HUES48 (cell line): ENCODE results near the gene DNASE1.
"Not testable (repeated sequence)": the region's sequence is repeated elsewhere in the genome, so short reads cannot be mapped to it uniquely, and the experiment has no call there.

Experiments
- H3K27ac ChIP-seq: one replicate; pipeline ENCODE4 v1.7.0; 2013; ENCODE audit warnings: low read depth, low read length, inconsistent platforms
- H3K27me3 ChIP-seq: 2 replicates; pipeline ENCODE4 v1.6.1; 2013; ENCODE audit warnings: mild to moderate bottlenecking, low read length; ENCODE audit not compliant: control insufficient read depth, insufficient read depth
- H3K36me3 ChIP-seq: 2 replicates; pipeline ENCODE4 v1.6.1; 2013; ENCODE audit warnings: low read length; ENCODE audit not compliant: control insufficient read depth, insufficient read depth
- H3K4me1 ChIP-seq: 2 replicates; pipeline ENCODE4 v1.6.1; 2013; ENCODE audit warnings: mild to moderate bottlenecking, low read length; ENCODE audit not compliant: control insufficient read depth, insufficient read depth
- H3K4me3 ChIP-seq: 2 replicates; pipeline ENCODE4 v1.5.1; 2013; ENCODE audit warnings: mild to moderate bottlenecking, low read depth, low read length
- H3K9ac ChIP-seq: 2 replicates; pipeline ENCODE4 v1.6.1; 2013; ENCODE audit warnings: mild to moderate bottlenecking, low read depth, low read length, moderate library complexity
- H3K9me3 ChIP-seq: 2 replicates; pipeline ENCODE4 v1.6.1; 2013; ENCODE audit warnings: low read length; ENCODE audit not compliant: control insufficient read depth, insufficient read depth

DNASE1 gene, protein sequence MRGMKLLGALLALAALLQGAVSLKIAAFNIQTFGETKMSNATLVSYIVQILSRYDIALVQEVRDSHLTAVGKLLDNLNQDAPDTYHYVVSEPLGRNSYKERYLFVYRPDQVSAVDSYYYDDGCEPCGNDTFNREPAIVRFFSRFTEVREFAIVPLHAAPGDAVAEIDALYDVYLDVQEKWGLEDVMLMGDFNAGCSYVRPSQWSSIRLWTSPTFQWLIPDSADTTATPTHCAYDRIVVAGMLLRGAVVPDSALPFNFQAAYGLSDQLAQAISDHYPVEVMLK

GRCh38 chr16:3654249-3654991, at the start of gene DNASE1:
DNASE1 (plus strand) TSS chr16:3654691; CDS start chr16:3655374, 683 bp downstream.
- Histone ChIP-seq H3K36me3 (peaks cover 68% of the 10 kb centered on the region), H3K27me3 (no peaks in the 10 kb centered on the region), H3K9ac (no peak within 1 kb of the TSS), H3K9me3 (no peaks in the 10 kb centered on the region), H3K4me3 (no peak within 1 kb of the TSS), H3K27ac (peak within 1 kb of the TSS; percentile 53), H3K4me1 (peaks cover 10% of the 10 kb centered on the region)

DNA sequence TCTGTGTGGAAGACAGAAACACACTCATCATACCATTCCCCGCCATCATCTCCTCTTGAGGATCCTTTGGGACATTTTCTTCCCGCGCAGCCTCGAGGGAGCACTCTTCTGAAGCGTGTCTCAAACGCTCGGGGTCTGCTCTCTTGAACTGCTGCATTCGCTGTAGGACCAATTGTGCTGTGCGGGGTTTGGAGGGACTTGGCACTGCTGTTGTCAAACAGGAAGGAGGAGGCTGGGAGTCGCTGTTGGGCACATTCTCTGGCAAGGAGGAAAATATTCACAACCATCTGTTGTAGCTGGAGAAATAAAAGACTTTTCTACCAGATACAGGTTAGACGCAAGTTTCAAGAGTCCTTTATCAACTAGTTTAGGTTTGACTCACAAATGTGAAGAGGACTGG, 48.0 kb upstream of the DNASE1 start:
- H3K27ac ChIP-seq = no peak overlapping the region
- H3K4me1 ChIP-seq = peaks cover 4% of the 10 kb centered on the region; the same call in 1 of the 2 replicates
- H3K36me3 ChIP-seq = peaks cover 26% of the 10 kb centered on the region
- no peak overlapping the region for H3K4me3 ChIP-seq
- no peaks in the 10 kb centered on the region for H3K9me3 ChIP-seq
- H3K9ac ChIP-seq = no peak overlapping the region
- no peaks in the 10 kb centered on the region for H3K27me3 ChIP-seq

DNA sequence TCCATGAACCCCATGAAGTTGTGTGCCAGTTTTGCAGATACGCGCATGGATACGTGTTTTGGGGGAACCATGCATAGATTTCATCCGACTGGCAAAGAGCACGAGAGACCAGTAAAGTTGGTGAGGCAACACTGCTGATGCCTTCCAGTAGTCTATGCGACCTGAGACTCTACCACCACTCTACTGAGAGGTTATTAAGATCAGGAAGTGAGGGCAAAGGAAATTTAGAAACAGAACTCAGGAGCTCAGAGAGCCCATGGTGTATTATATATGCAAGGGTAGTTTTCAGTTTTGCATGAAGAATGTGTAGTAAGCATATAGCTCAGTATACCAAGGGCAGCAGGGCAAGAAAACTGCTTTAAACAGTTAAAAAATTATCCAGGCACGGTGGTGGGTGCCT, 47.3 kb upstream of the DNASE1 start:
- Histone ChIP-seq H3K4me3 (no peak overlapping the region), H3K36me3 (peaks cover 23% of the 10 kb centered on the region), H3K27ac (no peak overlapping the region), H3K9ac (no peak overlapping the region), H3K4me1 (peaks cover 4% of the 10 kb centered on the region; the same call in 1 of the 2 replicates), H3K9me3 (no peaks in the 10 kb centered on the region), H3K27me3 (no peaks in the 10 kb centered on the region)

- Histone ChIP-seq H3K27ac (no peak overlapping the region), H3K27me3 (no peaks in the 10 kb centered on the region), H3K36me3 (peaks cover 19% of the 10 kb centered on the region), H3K9ac (no peak overlapping the region), H3K4me1 (peaks cover 4% of the 10 kb centered on the region; the same call in 1 of the 2 replicates), H3K4me3 (no peak overlapping the region), H3K9me3 (no peaks in the 10 kb centered on the region)
These were observed 46.9 kb upstream of the DNASE1 start for GRCh38 chr16:3607634-3608033.

DNA sequence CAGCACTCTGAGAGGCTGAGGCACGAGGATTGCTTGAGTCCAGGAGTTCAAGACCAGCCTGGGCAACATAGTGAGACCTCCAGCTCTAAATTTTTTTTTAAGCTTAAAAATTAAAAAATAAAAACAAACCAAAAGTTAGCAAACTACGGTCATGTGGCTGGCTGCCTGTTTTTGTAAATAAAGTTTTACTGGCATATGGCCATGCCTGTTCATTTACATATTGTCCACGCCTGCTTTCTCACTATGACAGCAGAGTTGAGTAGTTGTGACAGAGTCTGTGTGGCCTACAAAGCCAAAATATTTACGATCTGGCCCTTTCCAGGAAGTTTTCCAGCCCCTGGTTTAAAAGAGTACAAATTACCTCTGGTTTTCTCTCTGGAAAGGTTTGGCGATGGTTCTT, 46.4 kb upstream of the DNASE1 start:
- Histone ChIP-seq H3K9ac (no peak overlapping the region), H3K36me3 (peaks cover 16% of the 10 kb centered on the region), H3K27me3 (no peaks in the 10 kb centered on the region), H3K27ac (no peak overlapping the region), H3K4me3 (no peak overlapping the region), H3K4me1 (peaks cover 9% of the 10 kb centered on the region; the same call in 1 of the 2 replicates), H3K9me3 (no peaks in the 10 kb centered on the region)

GRCh38 chr16:3608976-3609375, 45.5 kb upstream of the DNASE1 start:
- H3K27me3 ChIP-seq, H3K9ac ChIP-seq, H3K9me3 ChIP-seq, H3K4me3 ChIP-seq, H3K27ac ChIP-seq, H3K36me3 ChIP-seq: not testable (repeated sequence)
- H3K4me1 ChIP-seq = peaks cover 11% of the 10 kb centered on the region

DNA sequence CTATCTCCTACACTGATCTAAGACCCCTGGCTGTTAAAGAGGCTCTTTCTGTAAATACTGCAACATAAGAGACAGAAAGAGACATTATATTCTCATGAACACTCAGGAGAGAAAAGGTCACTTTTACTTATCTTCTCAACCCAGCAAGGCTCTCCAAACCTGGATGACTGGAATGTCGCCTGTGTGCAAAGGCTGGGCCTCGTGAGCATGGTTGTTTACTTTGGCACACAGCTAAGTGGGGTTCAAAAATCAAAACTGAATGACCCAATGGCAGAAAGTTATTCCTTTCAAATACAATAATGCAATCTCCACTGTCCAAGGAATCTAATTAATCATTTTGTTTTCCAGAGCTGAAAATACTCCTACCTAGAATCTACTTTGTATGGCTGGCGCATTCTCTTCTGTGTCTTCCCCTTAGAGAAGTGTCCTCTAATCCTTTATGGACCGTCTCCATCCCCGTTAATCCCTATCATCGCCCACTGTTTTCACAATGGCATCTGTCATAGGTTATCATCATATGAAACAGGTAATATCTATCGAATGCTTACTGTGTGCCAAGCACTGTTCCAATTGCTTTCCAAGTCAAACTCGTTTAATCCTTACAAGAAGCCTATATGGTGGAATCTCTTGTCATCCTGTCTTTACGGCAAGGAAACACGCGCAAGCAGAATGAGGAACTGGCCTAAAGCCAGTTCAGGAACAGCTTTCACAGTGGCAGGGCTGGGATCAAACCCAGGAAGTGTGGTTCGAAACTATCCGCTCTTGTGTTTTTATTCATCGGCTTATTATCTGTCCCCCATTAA, 44.4 kb upstream of the DNASE1 start:
- Histone ChIP-seq H3K27ac (peak overlapping the region; percentile 69), H3K9me3 (no peaks in the 10 kb centered on the region), H3K4me3 (peak overlapping the region; percentile 95), H3K36me3 (peaks cover 6% of the 10 kb centered on the region; the same call in 1 of the 2 replicates), H3K27me3 (no peaks in the 10 kb centered on the region), H3K9ac (no peak overlapping the region), H3K4me1 (peaks cover 11% of the 10 kb centered on the region)

GRCh38 chr16:3610698-3611145, 43.8 kb upstream of the DNASE1 start:
- H3K36me3 ChIP-seq = peaks cover 12% of the 10 kb centered on the region; the same call in 1 of the 2 replicates
- H3K4me3 ChIP-seq = peak overlapping the region; percentile 95
- H3K27ac ChIP-seq = peak overlapping the region; percentile 69
- H3K9ac ChIP-seq = peak overlapping the region; percentile 20; the same call in 1 of the 2 replicates
- H3K9me3 ChIP-seq = no peaks in the 10 kb centered on the region
- no peaks in the 10 kb centered on the region for H3K27me3 ChIP-seq
- H3K4me1 ChIP-seq = peaks cover 11% of the 10 kb centered on the region

DNA sequence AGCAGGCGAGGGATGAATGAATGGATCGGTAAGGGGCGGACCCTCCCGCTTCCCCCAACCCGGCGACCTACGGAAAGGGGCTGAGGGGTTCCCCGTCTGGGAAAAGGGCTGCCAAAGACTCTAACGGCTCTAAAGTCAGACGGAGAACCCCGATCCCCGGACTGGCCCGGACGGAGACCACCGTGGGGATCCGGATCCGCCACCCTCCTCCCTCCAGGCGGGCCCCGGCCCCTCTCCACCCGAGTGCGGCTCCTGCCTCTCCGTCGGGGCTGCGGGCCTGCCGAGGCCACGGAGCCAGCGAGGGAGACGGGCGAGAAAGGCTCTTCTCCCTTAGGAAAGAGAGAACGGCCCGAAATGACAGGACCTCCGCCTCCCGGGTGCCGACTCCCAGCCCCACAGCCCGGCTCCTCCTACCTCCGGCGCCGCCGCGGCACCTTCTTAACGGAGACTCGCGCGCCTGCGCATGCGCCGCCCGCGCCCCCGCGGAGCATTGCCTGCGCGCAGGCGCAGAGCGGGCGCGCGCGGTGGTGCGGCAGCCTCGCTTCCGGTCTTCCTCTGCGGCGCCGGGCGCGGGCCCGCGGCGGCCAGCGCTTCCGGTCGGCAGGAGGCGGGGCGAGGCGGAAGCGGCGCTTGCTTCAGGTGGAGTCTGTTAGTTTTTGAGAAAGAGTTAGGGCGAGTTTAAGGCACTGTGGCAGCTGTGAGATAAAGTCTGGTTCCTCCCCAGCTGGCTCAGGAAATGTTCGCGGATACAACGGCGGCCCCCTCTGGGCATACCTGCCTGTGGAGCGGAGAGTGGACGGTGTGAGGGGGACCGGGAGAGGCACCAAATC, 43.1 kb upstream of the DNASE1 start, which contains the start of gene SLX4:
Gene SLX4 (minus strand): TSS at position 461 of the 830 bp plus-strand sequence. CDS start 2,642 bp downstream, outside the sequence.
- H3K27ac ChIP-seq = peak within 1 kb of the TSS; percentile 84
- H3K4me3 ChIP-seq = peak within 1 kb of the TSS; percentile 95
- peaks cover 12% of the 10 kb centered on the region; the same call in 1 of the 2 replicates for H3K36me3 ChIP-seq
- H3K4me1 ChIP-seq = peaks cover 11% of the 10 kb centered on the region
- H3K27me3 ChIP-seq = no peaks in the 10 kb centered on the region
- H3K9ac ChIP-seq = peak within 1 kb of the TSS; percentile 59
- H3K9me3 ChIP-seq = no peaks in the 10 kb centered on the region
